ENCODE measurements around the gene POU2F2. TPM values are rescaled to one million over a fixed set of nuclear protein-coding genes. Genes with fewer than 3 reads are reported as not detected.

Gene POU2F2
- total and polyA plus RNA-seq, 10 of the 15 experiments (the other 5 are each of a cell fraction or from before 2014, with no cell fraction given), result 4.4 to 62.4 (median 37.9) TPM

GRCh38 chr19:42115705-42116104 is 16.5 kb downstream of the POU2F2 start:
- Histone ChIP-seq H3K4me3 (no peak overlapping the region), H3K36me3 (ENCODE audit: control insufficient read depth in 2 of 2, insufficient read depth in 2 of 2, low read length in 1 of 2) (peaks cover 14 to 36% of the 10 kb centered on the region in 2 experiments)
- RAD21 ChIA-PET (ENCODE audit: unreplicated experiment), result interaction anchor here (4.1 to 6.5 kb wide), 3 partner anchors 8 to 16 kb away, joined by 51 to 92 read pairs (median 68); partner anchors contain the start of gene POU2F2

More at GRCh38 chr19:42115705-42116104, 16.5 kb downstream of the POU2F2 start:
- H3K9ac ChIP-seq (ENCODE audit: control insufficient read depth, insufficient read depth, low read length), result no peak overlapping the region; the same call in 1 of the 2 replicates
- BruUV-seq (replicated peaks), result no TSS peak
- peak overlapping the region; percentile 88 for H3K27ac ChIP-seq (ENCODE audit: control insufficient read depth, insufficient read depth)
- ChIA-PET SMC1A (ENCODE audit: uncharacterized antibody, unreplicated experiment) (interaction anchor here (1.7 to 10.2 kb wide), 3 partner anchors 10 to 25 kb away, joined by 6 to 223 read pairs (median 56); partner anchors contain the start of gene POU2F2), CTCF (interaction anchor here (1.4 to 10.9 kb wide), 8 partner anchors 7 to 323 kb away, joined by 5 to 197 read pairs (median 13); partner anchors contain the start of gene POU2F2), POLR2A (interaction anchor here (3.5 to 5.1 kb wide), 3 partner anchors 8 to 16 kb away, joined by 30 to 75 read pairs (median 67); partner anchors contain the start of gene POU2F2)
- intact Hi-C loops (cut with micrococcal nuclease; ENCODE audit: unreplicated experiment), result no loop called here
- H3K9me3 ChIP-seq (replicated peaks; ENCODE audit: control insufficient read depth, insufficient read depth, low read length), result no peaks in the 10 kb centered on the region
- peak overlapping the region; percentile 89 for H3K4me2 ChIP-seq (ENCODE audit: control insufficient read depth, insufficient read depth)
- H3K4me1 ChIP-seq (ENCODE audit: control insufficient read depth, insufficient read depth, low read length), result peaks cover 41% of the 10 kb centered on the region
- no peaks in the 10 kb centered on the region for H4K20me1 ChIP-seq (ENCODE audit: control insufficient read depth, insufficient read depth)
- ATAC-seq (no peak), FAIRE-seq (peak; percentile 23), DNase-seq (ENCODE audit: low read depth, low spot score) (no peak)
- H3K79me2 ChIP-seq (ENCODE audit: control insufficient read depth, insufficient read depth, low read length), result no peaks in the 10 kb centered on the region; the same call in 1 of the 2 replicates
- no peak overlapping the region for H2AFZ ChIP-seq (ENCODE audit: control insufficient read depth, low read depth, low read length)
- 74% methylated on average over 4 of the region's 4 CpGs for WGBS (ENCODE audit: insufficient coverage, insufficient replicate concordance, low lambda C conversion rate, missing lambda C conversion rate)
- in situ Hi-C loops (cut with MboI), result no loop called here
- no peaks in the 10 kb centered on the region for H3K27me3 ChIP-seq (replicated peaks in 1 of 2; ENCODE audit: control insufficient read depth in 2 of 2, insufficient read depth in 2 of 2, low read length in 1 of 2)
- TF ChIP-seq CEBPZ (IDR thresholded peaks at IDR 0.05; ENCODE audit: low read depth, low read length) (no peak), REST (IDR thresholded peaks at IDR 0.05; ENCODE audit: low read depth, low read length) (no peak), CBX5 (IDR thresholded peaks at IDR 0.05; ENCODE audit: low read depth) (no peak), SRF (IDR thresholded peaks at IDR 0.05; ENCODE audit: low read depth in 2 of 2, low read length in 2 of 2) (0 out of 4 replicates have a peak, but pooled peaks of 1 of the 2 experiments have one; percentile 3)

Data from GM12878 (cell line).